ENCODE results near the gene EIF5.
A peak's percentile ranks its signal among the peaks of the same experiment; 100 is the strongest.

The EIF5 gene

GRCh38 chr14:103298620-103299019 is 35.4 kb upstream of the EIF5 start:
- no peak for DNase-seq (ENCODE audit: low spot score)
- H3K27ac ChIP-seq, result no peak overlapping the region
- no peak for TF ChIP-seq CTCF (IDR thresholded peaks at IDR 0.05)
- no peak overlapping the region for H3K4me3 ChIP-seq

- DNase-seq (ENCODE audit: low spot score), result no peak
- Histone ChIP-seq H3K27ac (no peak overlapping the region), H3K4me3 (no peak overlapping the region)
- no peak for TF ChIP-seq CTCF (IDR thresholded peaks at IDR 0.05)
These were observed 32.3 kb upstream of the EIF5 start for GRCh38 chr14:103301512-103302354.

- H3K4me3 ChIP-seq, result no peak overlapping the region
- TF ChIP-seq CTCF (IDR thresholded peaks at IDR 0.05), result no peak
- no peak overlapping the region for H3K27ac ChIP-seq
- no peak for DNase-seq (ENCODE audit: low spot score)
These were observed 31.1 kb upstream of the EIF5 start for GRCh38 chr14:103302966-103303365.

- TF ChIP-seq CTCF (IDR thresholded peaks at IDR 0.05), result no peak
- DNase-seq (ENCODE audit: low spot score), result no peak
- no peak overlapping the region for H3K27ac ChIP-seq
These were observed 29.3 kb upstream of the EIF5 start for GRCh38 chr14:103304706-103305105.

GRCh38 chr14:103308717-103309616 is 25.1 kb upstream of the EIF5 start:
- TF ChIP-seq CTCF (IDR thresholded peaks at IDR 0.05), result no peak
- no peak overlapping the region for H3K27ac ChIP-seq
- H3K4me3 ChIP-seq, result no peak overlapping the region
- no peak for DNase-seq (ENCODE audit: low spot score)

More at GRCh38 chr14:103304706-103305105, 29.3 kb upstream of the EIF5 start:
- no peak overlapping the region for H3K4me3 ChIP-seq

GRCh38 chr14:103310576-103311095 is 23.4 kb upstream of the EIF5 start:
- no peak for TF ChIP-seq CTCF (IDR thresholded peaks at IDR 0.05)
- no peak overlapping the region for H3K4me3 ChIP-seq
- DNase-seq (ENCODE audit: low spot score), result peak; percentile 53
- no peak overlapping the region for H3K27ac ChIP-seq
